ENCODE measurements around the gene MAFF. TPM values are rescaled to one million over a fixed set of nuclear protein-coding genes. Genes with fewer than 3 reads are reported as not detected.
"Not testable (repeated sequence)": the region's sequence is repeated elsewhere in the genome, so short reads cannot be mapped to it uniquely, and the experiment has no call there.

Gene MAFF
- 3.1 TPM for total RNA-seq

GRCh38 chr22:38201711-38202436 lies at the start of gene MAFF:
MAFF (plus strand) TSS chr22:38201994; CDS start chr22:38213854, 11,860 bp downstream.
- DNase-seq: peak; percentile 78

- DNase-seq: no peak
Observed at GRCh38 chr22:38153821-38154562, 47.8 kb upstream of the MAFF start.

- not testable (repeated sequence) for DNase-seq
Observed at GRCh38 chr22:38154563-38154915, 47.3 kb upstream of the MAFF start.

- DNase-seq: no peak
Observed at GRCh38 chr22:38155703-38156102, 46.1 kb upstream of the MAFF start.

GRCh38 chr22:38162881-38163843 lies 38.6 kb upstream of the MAFF start:
- DNase-seq: no peak

- no peak for DNase-seq
Observed at GRCh38 chr22:38163844-38164550, 37.8 kb upstream of the MAFF start.

- no peak for DNase-seq
Observed at GRCh38 chr22:38164551-38164918, 37.3 kb upstream of the MAFF start.

GRCh38 chr22:38165922-38166593 lies 35.7 kb upstream of the MAFF start:
- DNase-seq: no peak

- no peak for DNase-seq
Observed at GRCh38 chr22:38167988-38168407, 33.8 kb upstream of the MAFF start.

- DNase-seq: no peak
Observed at GRCh38 chr22:38169116-38169515, 32.7 kb upstream of the MAFF start.

- no peak for DNase-seq
Observed at GRCh38 chr22:38170469-38170868, 31.3 kb upstream of the MAFF start.

- no peak for DNase-seq
Observed at GRCh38 chr22:38171927-38172831, 29.6 kb upstream of the MAFF start.

- peak; percentile 46 for DNase-seq
Observed at GRCh38 chr22:38172832-38173640, 28.8 kb upstream of the MAFF start.

GRCh38 chr22:38173641-38173906 lies 28.2 kb upstream of the MAFF start:
- no peak for DNase-seq

GRCh38 chr22:38174626-38175025 lies 27.2 kb upstream of the MAFF start:
- no peak for DNase-seq

GRCh38 chr22:38175206-38176118 lies 26.3 kb upstream of the MAFF start:
- DNase-seq: no peak

GRCh38 chr22:38176170-38176741 lies 25.5 kb upstream of the MAFF start:
- DNase-seq: no peak

GRCh38 chr22:38177044-38177443 lies 24.8 kb upstream of the MAFF start:
- no peak for DNase-seq

Measured in occipital lobe (tissue), 2 donors.